Natural killer cell (primary cell): ENCODE measurements around the gene PRKAR1A. TPM values are rescaled to one million over a fixed set of nuclear protein-coding genes. Genes with fewer than 3 reads are reported as not detected.

Experiments
- ATAC-seq, 3 donors: fragments of 150-1000 bp in 2 of 3; fragments of 200-7000 bp in 1 of 3; cut with Tn5 transposase; 1 replicate in 1 of 3; 2 replicates in 2 of 3; pipeline ENCODE4 v1.10.0; 2021; ENCODE audit warnings: mild to moderate bottlenecking in 2 of 3, moderate library complexity in 2 of 3
- DNase-seq, 2 donors: peaks; one replicate each; pipeline versions ENCODE4 v3.0.0 to v3.0.0-alpha.2; 2013 to 2021; ENCODE audit warnings: mixed read lengths in 1 of 2
- H3K27ac ChIP-seq: one replicate; pipeline ENCODE4 v1.5.1; 2013; ENCODE audit warnings: mild to moderate bottlenecking, low read length
- H3K27me3 ChIP-seq: one replicate; pipeline ENCODE4 v1.6.1; 2013; ENCODE audit warnings: low read length; ENCODE audit not compliant: control insufficient read depth, insufficient read depth
- H3K36me3 ChIP-seq: one replicate; pipeline ENCODE4 v1.6.1; 2013; ENCODE audit warnings: low read length; ENCODE audit not compliant: control insufficient read depth, insufficient read depth
- H3K4me1 ChIP-seq: one replicate; pipeline ENCODE4 v1.6.1; 2013; ENCODE audit warnings: low read length; ENCODE audit not compliant: control insufficient read depth, insufficient read depth
- H3K4me3 ChIP-seq: one replicate; pipeline ENCODE4 v1.5.1; 2013; ENCODE audit warnings: low read length
- H3K9me3 ChIP-seq: one replicate; pipeline ENCODE4 v1.6.1; 2013; ENCODE audit warnings: low read length; ENCODE audit not compliant: control insufficient read depth, insufficient read depth
- H3K27ac Mint-ChIP-seq, 2 donors: one replicate each; pipeline ENCODE4 v1.8.0; 2022; ENCODE audit warnings: mild to moderate bottlenecking in 2 of 2, mixed read lengths in 2 of 2, moderate library complexity in 1 of 2
- H3K27me3 Mint-ChIP-seq, 2 donors: one replicate each; pipeline ENCODE4 v1.8.0; 2022; ENCODE audit warnings: low read depth in 2 of 2, mixed read lengths in 2 of 2
- H3K36me3 Mint-ChIP-seq: one replicate; pipeline ENCODE4 v1.8.0; 2022; ENCODE audit warnings: mixed read lengths
- H3K4me1 Mint-ChIP-seq, 2 donors: one replicate each; pipeline ENCODE4 v1.8.0; 2022; ENCODE audit warnings: mixed read lengths in 2 of 2
- H3K4me3 Mint-ChIP-seq: one replicate; pipeline ENCODE4 v1.8.0; 2022; ENCODE audit warnings: mild to moderate bottlenecking, moderate library complexity, mixed read lengths
- H3K9me3 Mint-ChIP-seq, 2 donors: one replicate each; pipeline ENCODE4 v1.8.0; 2022; ENCODE audit warnings: mixed read lengths in 2 of 2
- WGBS: methylation state at CpG from one replicate; pipeline ENCODE4 v1.1.7; 2013; ENCODE audit warnings: missing lambda C conversion rate; ENCODE audit not compliant: insufficient coverage; 5-methylcytosine and 5-hydroxymethylcytosine counted together
- intact Hi-C: fragments of 100-400 bp; cut with micrococcal nuclease; formaldehyde crosslinking; loops from one replicate; pipeline ENCODE4 v1.14.2; 2022
- total RNA-seq, 4 donors: library from RNA; stranded (reverse); fragments of 120-200 nt in 1 of 4; gene quantifications; one replicate each; pipeline versions ENCODE4 v1.2.3 to v1.2.4, GENCODE V29; 2013 to 2022
- TF ChIP-seq, protein P1 (sequence below): fragments of 200-600 bp; IDR thresholded peaks from one replicate; pipeline ENCODE4 v1.8.0; 2022; ENCODE audit warnings: antibody characterized with exemption

PRKAR1A gene
- total RNA-seq, 3 donors from 2014 or later (not counting 1 experiment from before 2014, with no cell fraction given), result 215 to 267 (median 234) TPM

DNA sequence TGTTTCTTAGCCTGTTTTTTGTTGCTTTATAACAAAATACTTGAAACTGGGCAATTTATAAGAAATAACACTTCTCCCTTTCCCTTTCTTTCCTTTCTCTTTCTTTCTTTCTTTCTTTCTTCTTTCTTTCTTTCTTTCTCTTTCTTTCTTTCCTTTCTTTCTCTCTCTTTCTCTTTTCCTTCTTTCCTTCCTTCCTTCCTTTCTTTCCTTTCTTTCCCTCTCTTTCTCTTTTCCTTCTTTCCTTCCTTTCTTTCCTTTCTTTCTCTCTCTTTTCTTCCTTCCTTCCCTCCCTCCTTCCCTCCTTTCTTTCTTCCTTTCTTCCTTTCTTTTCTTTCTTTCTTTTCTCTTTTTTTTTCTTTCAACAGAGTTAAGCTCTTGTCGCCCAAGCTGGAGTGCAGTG, 61.1 kb downstream of the PRKAR1A start:
- peaks cover 5 to 7% of the 10 kb centered on the region in 2 donors for H3K27me3 Mint-ChIP-seq
- intact Hi-C loops, result no loop called here
- Histone ChIP-seq H3K9me3 (no peaks in the 10 kb centered on the region), H3K27me3 (no peaks in the 10 kb centered on the region), H3K4me1 (no peaks in the 10 kb centered on the region), H3K36me3 (no peaks in the 10 kb centered on the region), H3K4me3 (no peak overlapping the region), H3K27ac (no peak overlapping the region)
- no peaks in the 10 kb centered on the region for H3K4me1 Mint-ChIP-seq
- TF ChIP-seq, protein P1, sequence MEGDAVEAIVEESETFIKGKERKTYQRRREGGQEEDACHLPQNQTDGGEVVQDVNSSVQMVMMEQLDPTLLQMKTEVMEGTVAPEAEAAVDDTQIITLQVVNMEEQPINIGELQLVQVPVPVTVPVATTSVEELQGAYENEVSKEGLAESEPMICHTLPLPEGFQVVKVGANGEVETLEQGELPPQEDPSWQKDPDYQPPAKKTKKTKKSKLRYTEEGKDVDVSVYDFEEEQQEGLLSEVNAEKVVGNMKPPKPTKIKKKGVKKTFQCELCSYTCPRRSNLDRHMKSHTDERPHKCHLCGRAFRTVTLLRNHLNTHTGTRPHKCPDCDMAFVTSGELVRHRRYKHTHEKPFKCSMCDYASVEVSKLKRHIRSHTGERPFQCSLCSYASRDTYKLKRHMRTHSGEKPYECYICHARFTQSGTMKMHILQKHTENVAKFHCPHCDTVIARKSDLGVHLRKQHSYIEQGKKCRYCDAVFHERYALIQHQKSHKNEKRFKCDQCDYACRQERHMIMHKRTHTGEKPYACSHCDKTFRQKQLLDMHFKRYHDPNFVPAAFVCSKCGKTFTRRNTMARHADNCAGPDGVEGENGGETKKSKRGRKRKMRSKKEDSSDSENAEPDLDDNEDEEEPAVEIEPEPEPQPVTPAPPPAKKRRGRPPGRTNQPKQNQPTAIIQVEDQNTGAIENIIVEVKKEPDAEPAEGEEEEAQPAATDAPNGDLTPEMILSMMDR, result no peak
- 83% methylated on average over 1 of the region's 1 CpG for WGBS
- no peak overlapping the region for H3K27ac Mint-ChIP-seq
- ATAC-seq (no peak), DNase-seq (no peak)
- no peaks in the 10 kb centered on the region for H3K36me3 Mint-ChIP-seq
- no peaks in the 10 kb centered on the region for H3K9me3 Mint-ChIP-seq
- H3K4me3 Mint-ChIP-seq, result no peak overlapping the region

DNA sequence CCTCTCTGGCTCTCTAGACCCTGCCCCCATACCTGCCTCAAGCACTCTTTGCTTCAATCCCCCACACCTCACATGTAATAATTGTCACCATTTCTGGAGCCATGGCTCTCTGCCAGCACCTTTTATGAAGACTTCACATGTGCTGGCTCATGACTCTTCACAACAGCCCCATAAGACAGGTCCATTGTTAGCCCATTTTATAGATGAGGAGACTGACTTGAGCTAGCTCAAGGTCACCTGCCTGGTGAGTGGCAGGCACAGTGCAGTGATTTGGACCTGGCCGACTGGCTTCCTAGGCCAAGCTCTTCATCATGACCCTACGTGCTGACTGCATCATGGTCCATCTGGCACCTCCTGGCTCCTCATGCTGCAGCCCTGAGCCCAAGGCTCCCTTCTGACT, 63.9 kb downstream of the PRKAR1A start:
- no peaks in the 10 kb centered on the region for H3K27me3 ChIP-seq
- intact Hi-C loops, result no loop called here
- no peaks in the 10 kb centered on the region for H3K9me3 Mint-ChIP-seq
- H3K27ac Mint-ChIP-seq, result no peak overlapping the region
- no peaks in the 10 kb centered on the region for H3K36me3 Mint-ChIP-seq
- no peak for ATAC-seq
- H3K9me3 ChIP-seq, result no peaks in the 10 kb centered on the region
- H3K36me3 ChIP-seq, result no peaks in the 10 kb centered on the region
- no peaks in the 10 kb centered on the region for H3K4me1 Mint-ChIP-seq
- no peaks in the 10 kb centered on the region for H3K4me1 ChIP-seq
- no peak overlapping the region for H3K4me3 Mint-ChIP-seq
- TF ChIP-seq, protein P1, result no peak
- H3K4me3 ChIP-seq, result no peak overlapping the region
- DNase-seq, result no peak
- 86% methylated on average over 2 of the region's 2 CpGs for WGBS
- H3K27me3 Mint-ChIP-seq, result no peaks in the 10 kb centered on the region
- H3K27ac ChIP-seq, result no peak overlapping the region

DNA sequence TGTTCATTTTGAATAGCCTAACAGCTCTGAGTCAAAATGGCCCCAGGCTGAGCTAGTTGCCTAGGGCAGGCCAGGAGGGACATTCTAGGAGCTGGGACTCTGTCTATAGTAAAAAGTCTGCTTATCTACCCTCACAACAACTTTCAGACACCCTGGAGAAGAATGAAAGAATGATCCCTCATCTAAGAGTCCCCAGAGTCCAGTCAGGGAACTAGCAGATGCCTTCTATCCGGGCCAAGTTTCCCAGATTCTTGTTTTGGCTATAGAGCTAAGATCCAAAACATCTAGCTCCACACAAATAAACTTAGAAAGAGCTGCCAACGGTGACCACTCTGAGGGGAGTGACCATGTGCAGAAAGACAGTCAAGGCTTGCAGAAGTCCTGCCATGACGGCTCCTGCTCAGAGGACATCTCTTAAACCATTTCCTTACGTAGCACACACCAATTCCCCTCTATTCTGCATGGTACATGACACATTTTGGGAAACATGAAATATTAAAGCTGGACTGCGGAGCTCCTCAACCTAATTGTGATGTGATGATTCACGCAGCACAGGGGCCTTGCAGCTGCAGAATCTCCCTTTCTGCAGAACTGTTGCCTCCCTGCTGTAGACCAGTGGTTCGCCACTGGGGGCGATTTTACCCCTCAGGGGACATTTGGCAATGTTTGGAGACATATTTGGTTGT, 64.7 kb downstream of the PRKAR1A start:
- no peaks in the 10 kb centered on the region for H3K4me1 Mint-ChIP-seq
- no peaks in the 10 kb centered on the region for H3K36me3 ChIP-seq
- H3K27ac Mint-ChIP-seq, result no peak overlapping the region
- ATAC-seq, result no peak
- WGBS, result 88% methylated on average over 8 of the region's 8 CpGs
- no peak overlapping the region for H3K4me3 Mint-ChIP-seq
- H3K27me3 Mint-ChIP-seq, result peaks cover 0 to 5% of the 10 kb centered on the region in 2 donors
- no peak overlapping the region for H3K4me3 ChIP-seq
- no peak overlapping the region for H3K27ac ChIP-seq
- no peaks in the 10 kb centered on the region for H3K36me3 Mint-ChIP-seq
- TF ChIP-seq, protein P1, result no peak
- no peaks in the 10 kb centered on the region for H3K27me3 ChIP-seq
- no peaks in the 10 kb centered on the region for H3K9me3 ChIP-seq
- H3K4me1 ChIP-seq, result no peaks in the 10 kb centered on the region
- H3K9me3 Mint-ChIP-seq, result no peaks in the 10 kb centered on the region
- intact Hi-C loops, result no loop called here
- DNase-seq, result no peak

DNA sequence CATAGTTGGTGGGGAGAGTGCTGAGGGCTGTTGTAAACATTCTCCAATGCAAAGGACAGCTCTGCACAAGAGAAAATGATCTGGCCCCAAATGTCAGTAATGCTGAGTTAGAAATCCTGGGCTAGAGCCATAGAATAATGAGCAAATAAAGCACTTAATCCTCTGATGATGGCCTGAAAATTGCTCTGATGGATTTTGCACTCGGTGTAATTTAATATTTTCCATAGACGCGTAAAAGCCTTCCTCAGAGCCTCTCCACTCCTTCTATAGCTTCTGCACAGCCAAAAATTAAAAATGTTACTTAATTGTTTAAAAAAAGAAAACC, 65.2 kb downstream of the PRKAR1A start:
- no peak overlapping the region for H3K27ac Mint-ChIP-seq
- Histone ChIP-seq H3K9me3 (no peaks in the 10 kb centered on the region), H3K36me3 (no peaks in the 10 kb centered on the region), H3K27me3 (no peaks in the 10 kb centered on the region), H3K4me3 (no peak overlapping the region), H3K27ac (no peak overlapping the region), H3K4me1 (no peaks in the 10 kb centered on the region)
- 100% methylated on average over 2 of the region's 3 CpGs for WGBS
- H3K4me3 Mint-ChIP-seq, result no peak overlapping the region
- peaks cover 0 to 7% of the 10 kb centered on the region in 2 donors for H3K27me3 Mint-ChIP-seq
- intact Hi-C loops, result no loop called here
- H3K9me3 Mint-ChIP-seq, result no peaks in the 10 kb centered on the region
- no peaks in the 10 kb centered on the region for H3K36me3 Mint-ChIP-seq
- TF ChIP-seq, protein P1, result no peak
- ATAC-seq, result no peak
- no peak for DNase-seq
- no peaks in the 10 kb centered on the region for H3K4me1 Mint-ChIP-seq
